HEK293 (cell line): ENCODE results near the gene RBM19.

Experiments used
- ZNF10 ChIP-seq: fragments of 450-650 bp; formaldehyde crosslinking; IDR thresholded peaks from 2 replicates; pipeline ENCODE4 v1.5.1; 2017; ENCODE audit warnings: missing biosample characterization, missing genetic modification characterization
- ZNF324 ChIP-seq: fragments of 450-650 bp; formaldehyde crosslinking; IDR thresholded peaks from 2 replicates; pipeline ENCODE4 v1.5.1; 2016; ENCODE audit warnings: missing biosample characterization, missing genetic modification characterization
- ZNF549 ChIP-seq: fragments of 450-650 bp; IDR thresholded peaks from 2 replicates; pipeline ENCODE4 v1.5.1; 2018; ENCODE audit warnings: missing biosample characterization, missing genetic modification characterization, mild to moderate bottlenecking, inconsistent platforms, moderate library complexity
- TF ChIP-seq, protein P1 (sequence below): fragments of 450-650 bp; formaldehyde crosslinking; IDR thresholded peaks from 2 replicates; pipeline ENCODE4 v1.5.1; 2016; ENCODE audit warnings: missing biosample characterization, missing genetic modification characterization
- TF ChIP-seq, protein P2 (sequence below): fragments of 450-650 bp; formaldehyde crosslinking; IDR thresholded peaks from 2 replicates; pipeline ENCODE4 v1.5.1; 2016; ENCODE audit warnings: missing biosample characterization, missing genetic modification characterization, borderline replicate concordance

DNA sequence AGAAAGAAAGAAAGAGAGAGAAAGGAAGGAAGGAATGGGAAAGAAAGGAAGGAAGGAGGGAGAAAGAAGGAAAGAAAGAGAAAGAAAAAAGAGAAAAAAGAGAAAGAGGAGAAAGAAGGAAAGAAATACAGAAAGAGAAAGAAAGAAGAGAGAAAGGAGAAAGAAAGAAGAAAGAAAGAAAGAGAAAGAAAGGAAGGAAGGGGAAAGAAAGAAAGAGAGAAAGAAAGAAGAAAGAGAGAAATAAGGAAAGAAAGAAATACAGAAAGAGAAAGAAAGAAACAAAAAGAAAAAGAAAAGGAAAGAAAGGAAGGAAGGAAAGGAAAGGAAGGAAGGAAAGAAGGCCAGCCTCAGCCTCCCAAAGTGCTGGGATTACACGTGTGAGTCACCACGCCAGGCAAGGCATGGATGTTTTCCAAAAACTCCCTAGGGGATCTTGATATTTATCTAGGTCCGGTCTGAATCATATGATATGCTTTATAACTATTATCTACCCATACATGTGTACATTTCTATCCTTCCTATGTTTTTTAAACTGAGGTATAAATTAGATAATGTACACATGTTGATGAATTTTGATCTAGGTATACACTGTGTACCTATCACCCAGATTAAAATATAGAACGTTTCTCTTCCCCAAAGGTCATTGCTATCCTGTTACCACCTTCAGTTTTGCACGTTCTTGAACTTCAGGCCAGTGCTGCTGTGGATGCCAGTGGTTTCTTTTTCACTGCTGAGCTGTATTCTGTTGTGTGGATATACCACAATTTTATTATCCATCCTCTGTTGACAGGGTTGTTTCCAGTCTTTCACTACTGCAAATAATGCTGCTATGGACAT lies 177.9 kb downstream of the RBM19 start:
- TF ChIP-seq ZNF549 (no peak), ZNF324 (tag by site-specific recombination) (no peak), ZNF10 (tag by site-specific recombination) (no peak)
- TF ChIP-seq, protein P1, sequence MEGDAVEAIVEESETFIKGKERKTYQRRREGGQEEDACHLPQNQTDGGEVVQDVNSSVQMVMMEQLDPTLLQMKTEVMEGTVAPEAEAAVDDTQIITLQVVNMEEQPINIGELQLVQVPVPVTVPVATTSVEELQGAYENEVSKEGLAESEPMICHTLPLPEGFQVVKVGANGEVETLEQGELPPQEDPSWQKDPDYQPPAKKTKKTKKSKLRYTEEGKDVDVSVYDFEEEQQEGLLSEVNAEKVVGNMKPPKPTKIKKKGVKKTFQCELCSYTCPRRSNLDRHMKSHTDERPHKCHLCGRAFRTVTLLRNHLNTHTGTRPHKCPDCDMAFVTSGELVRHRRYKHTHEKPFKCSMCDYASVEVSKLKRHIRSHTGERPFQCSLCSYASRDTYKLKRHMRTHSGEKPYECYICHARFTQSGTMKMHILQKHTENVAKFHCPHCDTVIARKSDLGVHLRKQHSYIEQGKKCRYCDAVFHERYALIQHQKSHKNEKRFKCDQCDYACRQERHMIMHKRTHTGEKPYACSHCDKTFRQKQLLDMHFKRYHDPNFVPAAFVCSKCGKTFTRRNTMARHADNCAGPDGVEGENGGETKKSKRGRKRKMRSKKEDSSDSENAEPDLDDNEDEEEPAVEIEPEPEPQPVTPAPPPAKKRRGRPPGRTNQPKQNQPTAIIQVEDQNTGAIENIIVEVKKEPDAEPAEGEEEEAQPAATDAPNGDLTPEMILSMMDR (tag by site-specific recombination), result no peak
- TF ChIP-seq, protein P2, sequence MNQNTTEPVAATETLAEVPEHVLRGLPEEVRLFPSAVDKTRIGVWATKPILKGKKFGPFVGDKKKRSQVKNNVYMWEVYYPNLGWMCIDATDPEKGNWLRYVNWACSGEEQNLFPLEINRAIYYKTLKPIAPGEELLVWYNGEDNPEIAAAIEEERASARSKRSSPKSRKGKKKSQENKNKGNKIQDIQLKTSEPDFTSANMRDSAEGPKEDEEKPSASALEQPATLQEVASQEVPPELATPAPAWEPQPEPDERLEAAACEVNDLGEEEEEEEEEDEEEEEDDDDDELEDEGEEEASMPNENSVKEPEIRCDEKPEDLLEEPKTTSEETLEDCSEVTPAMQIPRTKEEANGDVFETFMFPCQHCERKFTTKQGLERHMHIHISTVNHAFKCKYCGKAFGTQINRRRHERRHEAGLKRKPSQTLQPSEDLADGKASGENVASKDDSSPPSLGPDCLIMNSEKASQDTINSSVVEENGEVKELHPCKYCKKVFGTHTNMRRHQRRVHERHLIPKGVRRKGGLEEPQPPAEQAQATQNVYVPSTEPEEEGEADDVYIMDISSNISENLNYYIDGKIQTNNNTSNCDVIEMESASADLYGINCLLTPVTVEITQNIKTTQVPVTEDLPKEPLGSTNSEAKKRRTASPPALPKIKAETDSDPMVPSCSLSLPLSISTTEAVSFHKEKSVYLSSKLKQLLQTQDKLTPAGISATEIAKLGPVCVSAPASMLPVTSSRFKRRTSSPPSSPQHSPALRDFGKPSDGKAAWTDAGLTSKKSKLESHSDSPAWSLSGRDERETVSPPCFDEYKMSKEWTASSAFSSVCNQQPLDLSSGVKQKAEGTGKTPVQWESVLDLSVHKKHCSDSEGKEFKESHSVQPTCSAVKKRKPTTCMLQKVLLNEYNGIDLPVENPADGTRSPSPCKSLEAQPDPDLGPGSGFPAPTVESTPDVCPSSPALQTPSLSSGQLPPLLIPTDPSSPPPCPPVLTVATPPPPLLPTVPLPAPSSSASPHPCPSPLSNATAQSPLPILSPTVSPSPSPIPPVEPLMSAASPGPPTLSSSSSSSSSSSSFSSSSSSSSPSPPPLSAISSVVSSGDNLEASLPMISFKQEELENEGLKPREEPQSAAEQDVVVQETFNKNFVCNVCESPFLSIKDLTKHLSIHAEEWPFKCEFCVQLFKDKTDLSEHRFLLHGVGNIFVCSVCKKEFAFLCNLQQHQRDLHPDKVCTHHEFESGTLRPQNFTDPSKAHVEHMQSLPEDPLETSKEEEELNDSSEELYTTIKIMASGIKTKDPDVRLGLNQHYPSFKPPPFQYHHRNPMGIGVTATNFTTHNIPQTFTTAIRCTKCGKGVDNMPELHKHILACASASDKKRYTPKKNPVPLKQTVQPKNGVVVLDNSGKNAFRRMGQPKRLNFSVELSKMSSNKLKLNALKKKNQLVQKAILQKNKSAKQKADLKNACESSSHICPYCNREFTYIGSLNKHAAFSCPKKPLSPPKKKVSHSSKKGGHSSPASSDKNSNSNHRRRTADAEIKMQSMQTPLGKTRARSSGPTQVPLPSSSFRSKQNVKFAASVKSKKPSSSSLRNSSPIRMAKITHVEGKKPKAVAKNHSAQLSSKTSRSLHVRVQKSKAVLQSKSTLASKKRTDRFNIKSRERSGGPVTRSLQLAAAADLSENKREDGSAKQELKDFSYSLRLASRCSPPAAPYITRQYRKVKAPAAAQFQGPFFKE (tag by site-specific recombination), result no peak
